CD1c-positive myeloid dendritic cell (primary cell): ENCODE results near the gene KRTAP5-3.

Experiments
- DNase-seq: peaks from one replicate; pipeline ENCODE4 v3.0.0-alpha.2; 2016; ENCODE audit errors: extremely low spot score

KRTAP5-3 gene

DNA sequence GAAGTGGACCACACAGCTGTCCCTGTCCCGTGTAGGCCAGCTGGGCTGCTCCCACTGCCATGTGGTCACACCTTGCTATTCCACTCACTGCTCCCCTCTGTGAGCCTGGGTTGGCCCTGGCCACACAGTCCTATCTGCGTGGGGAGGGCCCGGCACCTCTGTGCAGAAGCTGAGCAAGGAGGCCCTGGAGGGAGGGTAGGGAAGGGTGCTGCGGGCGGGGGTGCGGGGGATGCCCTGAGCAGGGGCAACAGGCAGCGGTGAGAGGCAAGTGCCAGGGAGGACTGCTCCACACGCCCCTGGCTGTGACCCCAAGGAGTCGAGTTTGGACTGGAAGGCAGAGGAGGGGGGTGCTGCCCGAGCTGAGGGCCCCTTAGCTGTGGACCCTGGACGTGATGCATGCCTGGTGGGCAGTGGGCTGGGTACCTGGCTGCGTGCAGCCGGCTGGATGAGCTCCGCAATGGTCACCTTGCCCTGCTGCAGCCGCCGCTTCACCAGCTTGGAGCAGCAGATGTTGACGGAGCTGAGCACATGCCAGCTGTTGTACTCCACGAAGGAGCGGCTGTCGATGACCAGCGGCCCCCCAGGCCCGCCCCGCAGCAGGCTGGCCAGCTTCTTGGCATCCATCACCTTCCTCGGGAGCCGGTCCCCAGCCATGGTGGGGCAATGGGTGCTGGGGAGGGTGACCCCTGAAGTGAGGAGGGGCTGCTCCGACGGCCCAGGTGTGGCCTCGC lies 42.9 kb downstream of the KRTAP5-3 start:
- no peak for DNase-seq

GRCh38 chr11:1564535-1565172 lies 43.6 kb downstream of the KRTAP5-3 start:
- peak; percentile 47 for DNase-seq

DNA sequence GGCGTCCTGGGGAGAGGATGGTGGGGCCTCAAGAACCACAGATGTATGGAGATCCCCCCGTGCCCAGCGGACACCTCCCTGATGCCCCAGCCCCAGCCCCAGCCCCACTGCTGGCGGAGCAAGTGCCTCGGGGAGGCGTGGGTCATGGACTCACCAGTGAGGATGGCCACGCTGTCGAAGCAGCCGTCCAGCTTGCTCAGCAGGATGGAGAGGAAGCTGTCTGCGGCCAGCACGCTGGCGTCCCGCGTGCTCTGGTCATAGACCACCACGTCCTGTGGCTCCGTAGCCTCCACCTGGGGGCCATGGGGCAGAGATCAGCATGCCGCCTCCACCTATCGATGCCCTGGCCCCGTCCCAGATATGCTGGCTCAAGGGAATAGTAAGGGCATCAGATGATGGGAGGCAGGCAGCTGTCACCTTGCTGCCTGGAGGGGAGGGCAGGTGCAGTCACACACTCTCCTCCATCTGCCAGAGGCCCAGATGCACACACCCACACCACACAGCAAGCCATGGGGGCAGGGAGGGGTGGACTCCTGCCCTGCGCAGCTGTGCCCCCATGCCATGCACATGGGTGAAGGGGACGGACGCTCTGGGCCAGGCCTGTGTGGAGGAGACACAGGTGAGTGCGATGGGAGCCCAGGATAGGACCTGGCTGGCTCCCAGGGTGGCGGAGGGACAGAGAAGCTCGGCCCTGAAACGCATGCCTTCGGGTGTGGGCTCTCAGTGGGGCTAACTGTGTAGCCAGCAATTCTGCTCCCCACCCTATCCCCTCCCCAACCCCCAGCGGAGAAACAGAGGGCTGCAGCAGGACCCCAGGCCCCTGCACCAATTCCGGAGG lies 44.3 kb downstream of the KRTAP5-3 start:
- no peak for DNase-seq

DNA sequence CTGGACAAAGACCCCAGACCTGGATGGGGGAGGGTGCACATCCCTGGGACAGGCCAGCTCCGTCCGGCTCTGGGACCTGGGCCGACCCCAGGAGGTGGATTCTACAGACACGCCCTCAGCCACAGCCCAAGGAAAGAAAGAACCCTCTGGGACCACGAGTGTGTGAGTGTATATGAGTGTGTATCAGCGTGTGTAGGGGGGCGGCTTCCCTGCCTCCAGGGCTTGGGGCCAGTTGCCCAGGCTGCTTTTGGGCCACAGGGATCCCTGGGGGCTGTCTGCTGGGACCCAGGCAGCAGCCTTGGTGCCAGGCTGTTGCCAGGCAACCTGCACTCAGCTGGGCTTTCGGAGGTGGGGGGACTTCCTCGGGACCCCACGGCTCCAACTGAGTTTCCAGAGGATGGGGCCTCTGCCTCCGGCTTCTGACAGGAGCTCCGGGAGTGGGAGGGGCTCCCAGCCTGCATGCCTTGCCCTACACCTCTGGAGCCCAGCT lies 45.1 kb downstream of the KRTAP5-3 start:
- no peak for DNase-seq

GRCh38 chr11:1562469-1563148 lies 45.7 kb downstream of the KRTAP5-3 start:
- DNase-seq: no peak

DNA sequence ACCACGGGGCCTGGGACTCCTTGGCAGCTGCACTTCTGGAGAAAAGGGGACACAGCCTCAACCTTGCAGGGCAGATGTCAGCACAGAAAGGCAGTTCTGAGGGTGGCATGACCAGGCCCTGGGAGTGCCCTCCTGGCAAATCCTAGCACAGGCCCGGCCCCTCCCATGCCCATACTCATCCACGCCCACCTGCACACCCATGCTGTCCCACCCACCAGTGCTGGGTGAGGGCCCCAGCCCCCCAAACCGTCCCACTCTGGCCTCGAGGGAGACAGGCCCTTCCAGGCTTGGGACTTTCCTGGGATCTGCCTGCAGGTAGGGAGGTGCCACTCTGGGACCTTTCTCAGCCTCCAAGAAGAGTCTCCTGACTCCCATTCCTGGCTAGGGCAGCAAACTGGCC lies 46.3 kb downstream of the KRTAP5-3 start:
- DNase-seq: no peak

GRCh38 chr11:1561266-1561665 lies 47.0 kb downstream of the KRTAP5-3 start:
- no peak for DNase-seq

- DNase-seq: no peak
Measured at GRCh38 chr11:1560649-1561251, 47.5 kb downstream of the KRTAP5-3 start.

DNA sequence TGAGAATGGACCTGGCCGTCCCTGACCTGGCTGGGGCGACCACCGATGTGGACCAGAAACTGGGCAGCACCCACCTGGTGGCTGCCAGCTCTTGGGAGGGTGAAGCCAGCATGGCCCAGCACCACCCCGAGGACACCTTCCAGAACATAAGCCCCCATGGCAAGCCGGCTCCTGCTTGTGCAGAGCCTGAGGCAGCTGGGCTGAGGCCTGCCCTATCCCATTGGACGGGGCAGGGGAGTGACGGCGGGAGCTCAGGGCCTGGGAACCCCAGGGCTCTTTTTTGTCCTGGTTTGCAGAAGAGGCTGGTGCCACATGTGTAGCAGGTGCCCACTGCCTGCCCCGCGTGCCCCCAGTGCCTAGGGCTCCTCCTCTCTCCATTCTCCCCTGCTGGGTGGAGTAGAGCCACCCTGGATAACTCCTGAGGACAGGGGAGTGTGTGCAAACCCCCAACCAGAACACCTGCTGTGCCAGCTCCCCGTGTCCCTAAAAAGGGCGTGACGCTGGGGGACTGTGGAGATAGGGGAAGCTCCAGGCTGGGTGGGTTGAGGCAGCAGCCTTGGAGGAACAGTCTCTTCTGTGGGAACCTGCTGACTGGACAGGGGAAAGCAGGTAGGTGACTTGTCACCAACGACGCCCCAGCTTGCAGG lies 48.1 kb downstream of the KRTAP5-3 start:
- no peak for DNase-seq

GRCh38 chr11:1559111-1559951 lies 48.9 kb downstream of the KRTAP5-3 start:
- DNase-seq: no peak

- no peak for DNase-seq
Measured at GRCh38 chr11:1558775-1559110, 49.5 kb downstream of the KRTAP5-3 start.

DNA sequence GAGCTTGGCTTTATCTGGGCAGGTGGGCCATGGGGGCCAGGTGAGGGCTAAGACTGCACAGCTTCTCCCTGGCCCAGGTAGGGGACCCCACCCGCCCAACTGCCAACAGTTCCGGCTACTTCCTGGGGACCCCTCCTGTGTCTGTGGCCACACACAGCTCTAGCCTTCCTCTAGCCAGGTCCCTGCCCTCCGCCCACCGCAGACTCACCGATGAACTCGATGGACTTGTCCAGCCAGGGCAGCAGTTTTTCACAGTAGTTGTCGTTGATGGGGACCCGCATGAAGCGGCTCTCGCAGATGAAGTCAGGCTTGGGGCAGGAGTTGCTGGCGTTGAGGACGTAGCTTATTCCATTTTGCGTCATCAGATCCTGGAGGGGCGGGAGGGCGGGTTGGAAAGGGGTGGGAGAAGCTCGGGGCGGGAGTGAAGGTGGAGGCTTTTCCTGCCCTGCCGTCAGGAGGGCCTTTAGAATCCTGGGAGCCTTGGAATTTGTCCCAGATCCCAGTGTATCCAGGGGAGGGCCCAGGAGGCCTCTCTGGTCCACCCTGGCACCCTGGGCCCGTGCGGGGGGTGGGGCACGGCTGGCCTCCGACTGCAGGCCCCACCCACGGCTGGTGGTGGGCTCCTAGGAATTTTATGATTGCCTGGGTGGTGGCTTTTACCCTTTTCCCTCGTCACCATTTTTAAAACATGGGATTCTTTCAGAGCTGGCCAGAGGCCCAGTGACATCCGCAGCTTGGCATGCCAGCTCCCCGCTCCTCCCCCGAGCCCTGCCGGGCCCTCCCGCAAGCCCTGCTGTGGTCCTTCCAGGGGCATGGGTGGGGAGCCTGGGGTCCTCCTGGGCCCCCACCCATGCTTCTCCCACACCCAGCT lies 50.1 kb downstream of the KRTAP5-3 start:
- no peak for DNase-seq
